GM23338 (cell line): ENCODE results near the gene CYBA. TPM values are rescaled to one million over a fixed set of nuclear protein-coding genes. Genes with fewer than 3 reads are reported as not detected.

Experiments used
- ATAC-seq: fragments of 200-7000 bp; cut with Tn5 transposase; 3 replicates; pipeline ENCODE4 v1.9.1; 2020
- DNase-seq: peaks from one replicate; pipeline ENCODE4 v3.0.0-alpha.2; 2015; ENCODE audit warnings: low spot score
- H2AFZ ChIP-seq: fragments of 200-600 bp; sonication (generic); 2 replicates; pipeline ENCODE4 v1.8.0; 2016; ENCODE audit warnings: antibody characterized with exemption, mild to moderate bottlenecking, moderate library complexity
- H3F3A ChIP-seq: fragments of 200-600 bp; sonication (generic); replicated peaks from 2 replicates; pipeline ENCODE4 v1.8.0; 2017; ENCODE audit warnings: antibody characterized with exemption, mixed run types, low read depth
- H3K27ac ChIP-seq: fragments of 200-600 bp; sonication (generic); 2 replicates; pipeline ENCODE4 v1.6.1; 2016; ENCODE audit warnings: low read depth
- H3K27me3 ChIP-seq: fragments of 200-600 bp; sonication (generic); 2 replicates; pipeline ENCODE4 v1.8.0; 2016; ENCODE audit warnings: mild to moderate bottlenecking, mixed run types, moderate library complexity; ENCODE audit not compliant: insufficient read depth
- H3K36me3 ChIP-seq: fragments of 200-600 bp; sonication (generic); 2 replicates; pipeline ENCODE4 v1.8.0; 2016; ENCODE audit warnings: mild to moderate bottlenecking; ENCODE audit not compliant: insufficient read depth
- H3K4me1 ChIP-seq: fragments of 200-600 bp; sonication (generic); 2 replicates; pipeline ENCODE4 v1.8.0; 2016; ENCODE audit warnings: mild to moderate bottlenecking, moderate library complexity; ENCODE audit not compliant: insufficient read depth
- H3K4me2 ChIP-seq: fragments of 200-600 bp; sonication (generic); 2 replicates; pipeline ENCODE4 v1.7.1; 2017; ENCODE audit warnings: mixed run types
- H3K4me3 ChIP-seq: fragments of 200-600 bp; sonication (generic); 2 replicates; pipeline ENCODE4 v1.6.1; 2016; ENCODE audit warnings: mixed run types
- H3K79me2 ChIP-seq: fragments of 200-600 bp; sonication (generic); replicated peaks from 2 replicates; pipeline ENCODE4 v1.8.0; 2017; ENCODE audit warnings: mild to moderate bottlenecking; ENCODE audit not compliant: insufficient read depth
- H3K9me2 ChIP-seq: fragments of 200-600 bp; sonication (generic); 2 replicates; pipeline ENCODE4 v1.8.0; 2017; ENCODE audit not compliant: insufficient read depth
- H4K20me1 ChIP-seq: fragments of 200-600 bp; sonication (generic); replicated peaks from 2 replicates; pipeline ENCODE4 v1.8.0; 2017; ENCODE audit warnings: mild to moderate bottlenecking; ENCODE audit not compliant: insufficient read depth
- H3K27ac Mint-ChIP-seq: 2 replicates; pipeline ENCODE4 v1.8.0; 2020; ENCODE audit warnings: inconsistent platforms, mild to moderate bottlenecking, moderate library complexity, mixed read lengths
- H3K27me3 Mint-ChIP-seq: 3 replicates; pipeline ENCODE4 v1.8.0; 2022; ENCODE audit warnings: low read depth, mild to moderate bottlenecking, moderate library complexity, mixed read lengths, inconsistent platforms; ENCODE audit not compliant: insufficient read depth, poor library complexity
- H3K36me3 Mint-ChIP-seq: 3 replicates; pipeline ENCODE4 v1.8.0; 2021; ENCODE audit warnings: low read depth, mild to moderate bottlenecking, inconsistent platforms, moderate library complexity, mixed read lengths
- H3K4me1 Mint-ChIP-seq: 3 replicates; pipeline ENCODE4 v1.8.0; 2020; ENCODE audit warnings: mild to moderate bottlenecking, inconsistent platforms, mixed read lengths
- H3K4me3 Mint-ChIP-seq: 3 replicates; pipeline ENCODE4 v1.8.0; 2021; ENCODE audit warnings: moderate library complexity, mild to moderate bottlenecking, inconsistent platforms, mixed read lengths
- H3K9me3 Mint-ChIP-seq: 3 replicates; pipeline ENCODE4 v1.8.0; 2020; ENCODE audit warnings: moderate library complexity, mild to moderate bottlenecking, inconsistent platforms, mixed read lengths
- CREB1 ChIP-seq: fragments of 250-450 bp; sonication (Bioruptor Pico); IDR thresholded peaks from 2 replicates; pipeline ENCODE4 v1.5.0; 2020; ENCODE audit warnings: low read depth, mild to moderate bottlenecking, moderate library complexity
- EZH2 ChIP-seq: fragments of 200-600 bp; sonication (generic); IDR thresholded peaks from one replicate; pipeline ENCODE4 v1.8.0; 2017; ENCODE audit warnings: antibody characterized with exemption, mild to moderate bottlenecking, low read depth; ENCODE audit not compliant: unreplicated experiment
- EZH2phosphoT487 ChIP-seq: fragments of 200-600 bp; sonication (generic); IDR thresholded peaks from one replicate; pipeline ENCODE4 v1.8.1; 2018; ENCODE audit warnings: antibody characterized with exemption; ENCODE audit not compliant: unreplicated experiment
- JUNB ChIP-seq: IDR thresholded peaks from one replicate; pipeline ENCODE4 v1.6.1; 2016; ENCODE audit warnings: antibody characterized with exemption; ENCODE audit not compliant: unreplicated experiment
- POLR2AphosphoS5 ChIP-seq: IDR thresholded peaks from 2 replicates; pipeline ENCODE4 v1.6.1; 2016; ENCODE audit warnings: antibody characterized with exemption, low read depth
- ZNF114 ChIP-seq: fragments of 250-450 bp; sonication (Bioruptor Pico); IDR thresholded peaks from 2 replicates; pipeline ENCODE4 v1.5.0; 2020; ENCODE audit warnings: mild to moderate bottlenecking, moderate library complexity
- ZNF331 ChIP-seq: fragments of 250-450 bp; sonication (Bioruptor Pico); IDR thresholded peaks from 2 replicates; pipeline ENCODE4 v1.5.0; 2020; ENCODE audit warnings: low read depth, mild to moderate bottlenecking, moderate library complexity
- polyA plus RNA-seq: library from polyadenylated mRNA; unstranded; fragments of >200 nt; fragmentation: Nextera tagmentation; extraction: Ambion mirVana; gene quantifications from 2 replicates; pipeline ENCODE4 v1.2.1, GENCODE V29; 2016
- total RNA-seq: library from RNA; depleted of rRNA; stranded (reverse); fragments of >200 nt; shearing (Covaris generic); gene quantifications from 2 replicates; pipeline ENCODE4 v1.2.3, GENCODE V29; 2014
- TF ChIP-seq, protein P1 (sequence below): IDR thresholded peaks from 2 replicates; pipeline ENCODE4 v1.6.1; 2016; ENCODE audit warnings: antibody characterized with exemption
- TF ChIP-seq, protein P2 (sequence below): IDR thresholded peaks from one replicate; pipeline ENCODE4 v1.6.1; 2018; ENCODE audit warnings: antibody characterized with exemption; ENCODE audit not compliant: unreplicated experiment
- TF ChIP-seq, protein P3 (sequence below), 2 experiments: fragments of 200-600 bp in 1 of 2; sonication (generic) in 1 of 2; conservative IDR thresholded peaks; 2 replicates each; pipeline versions ENCODE4 v1.5.1 to v1.6.1; 2016 to 2017; ENCODE audit warnings: antibody characterized with exemption in 2 of 2, low read depth in 2 of 2, mild to moderate bottlenecking in 2 of 2, moderate library complexity in 1 of 2

Gene CYBA
- total and polyA plus RNA-seq, 2 experiments from 2014 or later, result 275 to 281 TPM

- ATAC-seq (no peak), DNase-seq (no peak)
- TF ChIP-seq EZH2phosphoT487 (no peak), POLR2AphosphoS5 (no peak), CREB1 (CRISPR knock-in tag) (no peak), ZNF331 (CRISPR knock-in tag) (no peak), ZNF114 (CRISPR knock-in tag) (no peak), EZH2 (no peak), JUNB (no peak)
- TF ChIP-seq, protein P1, sequence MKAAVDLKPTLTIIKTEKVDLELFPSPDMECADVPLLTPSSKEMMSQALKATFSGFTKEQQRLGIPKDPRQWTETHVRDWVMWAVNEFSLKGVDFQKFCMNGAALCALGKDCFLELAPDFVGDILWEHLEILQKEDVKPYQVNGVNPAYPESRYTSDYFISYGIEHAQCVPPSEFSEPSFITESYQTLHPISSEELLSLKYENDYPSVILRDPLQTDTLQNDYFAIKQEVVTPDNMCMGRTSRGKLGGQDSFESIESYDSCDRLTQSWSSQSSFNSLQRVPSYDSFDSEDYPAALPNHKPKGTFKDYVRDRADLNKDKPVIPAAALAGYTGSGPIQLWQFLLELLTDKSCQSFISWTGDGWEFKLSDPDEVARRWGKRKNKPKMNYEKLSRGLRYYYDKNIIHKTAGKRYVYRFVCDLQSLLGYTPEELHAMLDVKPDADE, result no peak
- TF ChIP-seq, protein P2, sequence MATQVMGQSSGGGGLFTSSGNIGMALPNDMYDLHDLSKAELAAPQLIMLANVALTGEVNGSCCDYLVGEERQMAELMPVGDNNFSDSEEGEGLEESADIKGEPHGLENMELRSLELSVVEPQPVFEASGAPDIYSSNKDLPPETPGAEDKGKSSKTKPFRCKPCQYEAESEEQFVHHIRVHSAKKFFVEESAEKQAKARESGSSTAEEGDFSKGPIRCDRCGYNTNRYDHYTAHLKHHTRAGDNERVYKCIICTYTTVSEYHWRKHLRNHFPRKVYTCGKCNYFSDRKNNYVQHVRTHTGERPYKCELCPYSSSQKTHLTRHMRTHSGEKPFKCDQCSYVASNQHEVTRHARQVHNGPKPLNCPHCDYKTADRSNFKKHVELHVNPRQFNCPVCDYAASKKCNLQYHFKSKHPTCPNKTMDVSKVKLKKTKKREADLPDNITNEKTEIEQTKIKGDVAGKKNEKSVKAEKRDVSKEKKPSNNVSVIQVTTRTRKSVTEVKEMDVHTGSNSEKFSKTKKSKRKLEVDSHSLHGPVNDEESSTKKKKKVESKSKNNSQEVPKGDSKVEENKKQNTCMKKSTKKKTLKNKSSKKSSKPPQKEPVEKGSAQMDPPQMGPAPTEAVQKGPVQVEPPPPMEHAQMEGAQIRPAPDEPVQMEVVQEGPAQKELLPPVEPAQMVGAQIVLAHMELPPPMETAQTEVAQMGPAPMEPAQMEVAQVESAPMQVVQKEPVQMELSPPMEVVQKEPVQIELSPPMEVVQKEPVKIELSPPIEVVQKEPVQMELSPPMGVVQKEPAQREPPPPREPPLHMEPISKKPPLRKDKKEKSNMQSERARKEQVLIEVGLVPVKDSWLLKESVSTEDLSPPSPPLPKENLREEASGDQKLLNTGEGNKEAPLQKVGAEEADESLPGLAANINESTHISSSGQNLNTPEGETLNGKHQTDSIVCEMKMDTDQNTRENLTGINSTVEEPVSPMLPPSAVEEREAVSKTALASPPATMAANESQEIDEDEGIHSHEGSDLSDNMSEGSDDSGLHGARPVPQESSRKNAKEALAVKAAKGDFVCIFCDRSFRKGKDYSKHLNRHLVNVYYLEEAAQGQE, result no peak
- TF ChIP-seq, protein P3, sequence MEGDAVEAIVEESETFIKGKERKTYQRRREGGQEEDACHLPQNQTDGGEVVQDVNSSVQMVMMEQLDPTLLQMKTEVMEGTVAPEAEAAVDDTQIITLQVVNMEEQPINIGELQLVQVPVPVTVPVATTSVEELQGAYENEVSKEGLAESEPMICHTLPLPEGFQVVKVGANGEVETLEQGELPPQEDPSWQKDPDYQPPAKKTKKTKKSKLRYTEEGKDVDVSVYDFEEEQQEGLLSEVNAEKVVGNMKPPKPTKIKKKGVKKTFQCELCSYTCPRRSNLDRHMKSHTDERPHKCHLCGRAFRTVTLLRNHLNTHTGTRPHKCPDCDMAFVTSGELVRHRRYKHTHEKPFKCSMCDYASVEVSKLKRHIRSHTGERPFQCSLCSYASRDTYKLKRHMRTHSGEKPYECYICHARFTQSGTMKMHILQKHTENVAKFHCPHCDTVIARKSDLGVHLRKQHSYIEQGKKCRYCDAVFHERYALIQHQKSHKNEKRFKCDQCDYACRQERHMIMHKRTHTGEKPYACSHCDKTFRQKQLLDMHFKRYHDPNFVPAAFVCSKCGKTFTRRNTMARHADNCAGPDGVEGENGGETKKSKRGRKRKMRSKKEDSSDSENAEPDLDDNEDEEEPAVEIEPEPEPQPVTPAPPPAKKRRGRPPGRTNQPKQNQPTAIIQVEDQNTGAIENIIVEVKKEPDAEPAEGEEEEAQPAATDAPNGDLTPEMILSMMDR (conservative IDR thresholded peaks at IDR 0.05; ENCODE audit: low read depth in 2 of 2), result no peak
- no peak overlapping the region for H3K4me2 ChIP-seq
- peaks cover 2% of the 10 kb centered on the region for H3K27me3 Mint-ChIP-seq
- peaks cover 26% of the 10 kb centered on the region for H4K20me1 ChIP-seq
- H3K27ac ChIP-seq, result no peak overlapping the region
- peaks cover 19% of the 10 kb centered on the region for H3F3A ChIP-seq
- no peak overlapping the region for H3K4me3 Mint-ChIP-seq
- no peak overlapping the region for H3K27ac Mint-ChIP-seq
- H3K79me2 ChIP-seq, result peaks cover 6% of the 10 kb centered on the region
- H3K4me1 Mint-ChIP-seq, result peaks cover 15% of the 10 kb centered on the region
- H3K36me3 ChIP-seq, result peaks cover 9% of the 10 kb centered on the region; the same call in 1 of the 2 replicates
- peaks cover 9% of the 10 kb centered on the region; the same call in 1 of the 2 replicates for H3K4me1 ChIP-seq
- no peaks in the 10 kb centered on the region for H3K27me3 ChIP-seq
- H2AFZ ChIP-seq, result no peak overlapping the region
- no peaks in the 10 kb centered on the region for H3K9me3 Mint-ChIP-seq
- H3K4me3 ChIP-seq, result no peak overlapping the region
- peaks cover 44% of the 10 kb centered on the region for H3K36me3 Mint-ChIP-seq
- H3K9me2 ChIP-seq, result no peaks in the 10 kb centered on the region
Observed at GRCh38 chr16:88608076-88608475, 42.8 kb downstream of the CYBA start.
